Measurements from ENCODE around the gene HIP1.
"Not testable (repeated sequence)": the region's sequence is repeated elsewhere in the genome, so short reads cannot be mapped to it uniquely, and the experiment has no call there.

HIP1 gene

DNA sequence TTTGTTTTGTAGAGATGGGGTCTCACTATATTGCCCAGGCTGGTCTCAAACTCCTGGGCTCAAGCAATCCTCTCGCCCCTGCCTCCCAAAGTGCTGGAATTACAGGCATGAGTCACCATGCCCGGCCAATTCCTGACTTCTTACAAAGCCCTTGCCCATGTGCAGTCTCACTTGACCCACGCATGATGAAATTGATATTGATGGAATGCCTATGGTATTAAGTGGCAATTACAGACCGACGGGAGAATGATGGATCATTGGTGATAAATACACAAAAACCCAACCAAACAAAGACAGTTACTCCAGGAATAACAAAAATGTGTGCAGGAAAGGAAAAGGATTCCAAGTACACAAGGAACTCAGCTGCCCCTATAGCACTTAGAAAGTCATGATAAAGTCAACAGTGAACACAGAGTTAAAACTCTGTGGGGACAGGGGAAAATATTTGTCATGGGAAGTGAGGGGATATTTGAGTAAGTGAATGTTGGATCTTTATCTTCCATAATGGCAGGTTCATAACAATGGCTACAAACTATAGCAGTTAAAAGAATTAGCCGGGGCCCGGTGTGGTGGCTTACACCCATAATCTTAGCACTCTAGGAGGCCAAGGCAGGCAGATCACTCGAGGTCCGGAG is 21.6 kb downstream of the HIP1 start:
- no peak for DNase-seq (ENCODE audit: low read depth in 2 of 2)

DNA sequence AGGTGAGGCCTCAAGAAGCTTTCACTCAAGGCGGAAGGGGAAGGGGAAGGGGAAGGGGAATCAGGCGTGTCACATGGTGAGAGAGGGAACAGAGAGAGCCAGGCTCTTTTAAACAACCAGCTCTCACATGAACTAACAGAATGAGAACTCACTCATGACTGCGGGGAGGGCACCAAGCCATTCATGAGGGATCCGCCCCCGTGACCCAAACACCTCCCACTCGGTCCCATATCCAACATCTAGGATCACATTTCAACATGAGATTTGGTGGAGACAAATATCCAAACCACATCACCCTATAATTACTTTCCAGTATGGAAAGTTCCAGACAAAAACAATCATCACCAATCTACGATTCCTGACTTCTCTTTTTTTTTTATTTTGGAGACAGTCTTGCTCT is 22.9 kb downstream of the HIP1 start:
- no peak for DNase-seq (ENCODE audit: low read depth in 2 of 2)

- no peak for DNase-seq (ENCODE audit: low read depth in 2 of 2)
Measured at GRCh38 chr7:75712517-75713361, 26.0 kb downstream of the HIP1 start.

GRCh38 chr7:75711656-75712514 is 26.9 kb downstream of the HIP1 start:
- no peak for DNase-seq (ENCODE audit: low read depth in 2 of 2)

DNA sequence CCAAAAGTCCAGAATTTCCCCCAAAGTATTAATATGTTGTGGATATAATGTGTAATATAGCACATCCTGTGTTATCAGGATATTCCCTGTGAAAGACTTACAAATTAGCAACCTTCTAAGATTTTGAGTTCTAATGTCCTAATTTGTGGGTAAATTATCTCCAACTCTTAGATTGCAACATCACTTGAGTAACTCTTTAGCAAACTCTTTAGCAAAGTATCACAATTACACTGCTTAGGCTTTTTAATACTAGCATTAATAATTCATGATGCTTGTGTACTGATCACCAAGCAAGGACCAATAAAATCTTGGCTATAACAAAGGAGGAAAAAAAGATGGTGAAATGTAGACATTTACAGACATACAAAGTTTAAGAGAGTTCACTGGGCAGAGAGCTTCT is 27.7 kb downstream of the HIP1 start:
- DNase-seq (ENCODE audit: low read depth in 2 of 2), result no peak

GRCh38 chr7:75704928-75705327 is 33.8 kb downstream of the HIP1 start:
- no peak for DNase-seq (ENCODE audit: low read depth in 2 of 2)

- DNase-seq (ENCODE audit: low read depth in 2 of 2), result no peak
Measured at GRCh38 chr7:75702515-75702914, 36.2 kb downstream of the HIP1 start.

GRCh38 chr7:75699993-75700392 is 38.7 kb downstream of the HIP1 start:
- DNase-seq (ENCODE audit: low read depth in 2 of 2), result no peak

DNA sequence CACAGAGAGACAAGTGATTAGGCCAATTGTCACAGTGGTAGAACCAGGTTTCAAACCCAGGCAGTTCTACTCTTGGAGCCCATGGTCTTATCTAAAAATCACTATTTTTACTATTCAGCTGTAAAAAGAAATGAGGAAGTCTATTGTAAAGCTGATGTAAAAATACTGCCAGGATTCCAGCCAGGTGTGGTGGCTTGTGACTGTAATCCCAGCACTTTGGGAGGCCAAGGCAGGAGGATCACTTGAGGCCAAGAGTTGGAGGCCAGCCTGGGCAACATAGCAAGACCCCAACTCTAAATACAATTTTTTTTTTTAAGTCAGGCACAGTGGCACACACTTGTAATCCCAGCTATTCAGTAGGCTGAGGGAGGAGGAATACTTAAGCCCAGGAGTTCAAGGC is 40.4 kb downstream of the HIP1 start:
- DNase-seq (ENCODE audit: low read depth in 2 of 2), result no peak

GRCh38 chr7:75696263-75697037 is 42.3 kb downstream of the HIP1 start:
- DNase-seq (ENCODE audit: low read depth in 2 of 2), result no peak

DNA sequence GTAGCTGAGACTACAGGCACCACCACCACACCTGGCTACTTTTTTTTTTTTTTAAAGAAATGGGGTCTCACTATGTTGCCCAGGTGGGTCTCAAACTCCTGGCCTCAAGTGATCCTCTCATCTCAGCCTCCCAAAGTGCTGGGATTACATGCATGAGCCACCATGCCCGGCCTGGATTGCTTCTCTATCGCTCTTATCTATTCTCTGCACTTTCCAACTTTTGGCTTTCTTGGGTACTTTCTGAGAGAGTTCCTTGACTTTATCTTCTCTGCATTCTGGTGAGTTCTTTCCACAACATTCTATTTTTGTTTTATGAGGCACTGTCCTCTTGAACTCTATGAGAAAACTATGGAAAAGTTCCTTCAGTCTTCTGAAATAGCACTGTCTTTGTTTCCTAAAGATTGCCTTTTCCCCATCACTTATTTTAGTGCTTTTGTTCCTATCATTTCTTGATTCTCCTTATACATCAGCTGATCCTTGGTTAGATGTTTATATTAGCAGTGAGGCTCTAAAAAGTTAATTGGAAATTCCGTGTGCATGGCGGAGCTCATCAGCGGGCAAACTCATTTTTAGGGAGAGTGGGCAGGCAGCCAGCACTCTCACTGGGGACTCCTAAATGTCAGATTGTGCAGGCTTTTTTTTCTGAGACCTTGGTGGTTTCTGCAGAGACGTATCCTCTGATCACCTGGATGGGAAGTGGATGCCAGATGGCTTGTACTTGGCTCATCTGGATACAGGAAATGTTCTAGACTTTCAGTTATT is 43.9 kb downstream of the HIP1 start:
- no peak for DNase-seq (ENCODE audit: low read depth in 2 of 2)

DNA sequence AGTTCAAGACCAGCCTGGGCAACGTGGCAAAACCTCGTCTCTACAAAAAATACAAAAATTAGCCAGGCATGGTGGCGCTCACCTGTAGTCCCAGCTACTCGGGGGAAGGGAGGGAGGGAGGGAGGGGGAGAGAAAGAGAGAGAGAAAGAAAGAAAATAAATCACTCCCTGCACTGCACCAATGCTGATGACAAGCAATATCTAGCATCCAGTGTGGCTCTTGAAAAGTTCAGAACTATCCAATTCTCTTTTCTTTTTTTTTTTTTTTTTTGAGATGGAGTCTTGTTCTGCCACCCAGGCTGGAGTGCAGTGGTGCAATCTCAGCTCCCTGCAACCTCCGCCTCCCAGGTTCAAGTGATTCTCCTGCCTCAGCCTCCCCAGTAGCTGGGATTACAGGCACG is 45.1 kb downstream of the HIP1 start:
- not testable (repeated sequence) for DNase-seq (ENCODE audit: low read depth in 2 of 2)

DNA sequence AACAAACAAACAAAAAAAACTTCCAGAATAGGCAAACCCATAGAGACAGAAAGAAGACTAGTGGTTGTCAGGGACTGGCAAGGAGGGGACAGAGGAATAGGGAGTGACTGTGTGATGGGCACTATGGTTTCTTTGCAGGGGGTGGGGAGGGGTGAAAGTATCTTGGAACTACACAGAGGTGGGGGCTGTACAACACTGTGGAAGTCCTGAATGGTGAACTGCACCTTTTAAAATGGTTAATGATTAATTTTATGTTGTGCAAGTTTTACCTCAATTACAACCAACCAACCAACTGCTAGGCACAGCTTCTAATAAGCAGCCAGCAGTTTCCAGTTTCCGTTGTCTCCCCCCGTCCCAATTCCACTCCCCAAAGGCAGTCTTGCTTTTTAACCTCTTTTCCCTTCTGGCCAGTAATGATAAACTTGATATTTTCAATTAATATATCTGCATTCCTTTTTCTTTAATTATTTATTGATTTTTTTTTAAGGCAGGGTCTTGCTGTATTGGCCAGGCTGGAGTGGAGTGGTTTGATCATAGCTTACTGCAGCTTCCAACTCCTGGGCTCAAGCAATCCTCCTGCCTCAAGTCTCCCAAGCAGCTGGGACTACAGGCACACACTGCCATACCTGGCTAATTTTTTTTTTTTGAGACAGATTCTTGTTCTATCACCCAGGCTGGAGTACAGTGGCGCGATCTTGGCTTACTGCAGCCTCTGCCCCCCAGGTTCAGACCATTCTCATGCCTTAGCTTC is 46.8 kb downstream of the HIP1 start:
- DNase-seq (ENCODE audit: low read depth in 2 of 2), result no peak

DNA sequence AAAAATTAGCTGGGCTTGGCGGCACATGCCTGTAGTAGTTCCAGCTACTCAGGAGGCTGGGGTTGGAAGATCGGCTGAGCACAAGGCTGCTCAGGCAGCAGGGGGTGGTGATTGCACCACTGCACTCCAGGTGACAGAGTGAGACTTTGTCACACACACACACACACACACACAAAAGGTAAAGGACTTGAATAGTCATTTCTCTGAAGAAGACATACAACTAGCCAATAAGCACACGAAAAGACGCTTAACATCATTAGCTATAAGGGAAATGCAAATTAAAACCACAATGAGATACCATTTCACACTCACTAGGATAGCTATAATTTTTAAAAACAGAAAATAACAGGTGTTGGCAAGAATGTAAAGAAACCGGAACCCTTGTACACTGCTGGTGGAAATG is 48.6 kb downstream of the HIP1 start:
- no peak for DNase-seq (ENCODE audit: low read depth in 2 of 2)

GRCh38 chr7:75689246-75690099 is 49.3 kb downstream of the HIP1 start:
- DNase-seq (ENCODE audit: low read depth in 2 of 2), result no peak

DNA sequence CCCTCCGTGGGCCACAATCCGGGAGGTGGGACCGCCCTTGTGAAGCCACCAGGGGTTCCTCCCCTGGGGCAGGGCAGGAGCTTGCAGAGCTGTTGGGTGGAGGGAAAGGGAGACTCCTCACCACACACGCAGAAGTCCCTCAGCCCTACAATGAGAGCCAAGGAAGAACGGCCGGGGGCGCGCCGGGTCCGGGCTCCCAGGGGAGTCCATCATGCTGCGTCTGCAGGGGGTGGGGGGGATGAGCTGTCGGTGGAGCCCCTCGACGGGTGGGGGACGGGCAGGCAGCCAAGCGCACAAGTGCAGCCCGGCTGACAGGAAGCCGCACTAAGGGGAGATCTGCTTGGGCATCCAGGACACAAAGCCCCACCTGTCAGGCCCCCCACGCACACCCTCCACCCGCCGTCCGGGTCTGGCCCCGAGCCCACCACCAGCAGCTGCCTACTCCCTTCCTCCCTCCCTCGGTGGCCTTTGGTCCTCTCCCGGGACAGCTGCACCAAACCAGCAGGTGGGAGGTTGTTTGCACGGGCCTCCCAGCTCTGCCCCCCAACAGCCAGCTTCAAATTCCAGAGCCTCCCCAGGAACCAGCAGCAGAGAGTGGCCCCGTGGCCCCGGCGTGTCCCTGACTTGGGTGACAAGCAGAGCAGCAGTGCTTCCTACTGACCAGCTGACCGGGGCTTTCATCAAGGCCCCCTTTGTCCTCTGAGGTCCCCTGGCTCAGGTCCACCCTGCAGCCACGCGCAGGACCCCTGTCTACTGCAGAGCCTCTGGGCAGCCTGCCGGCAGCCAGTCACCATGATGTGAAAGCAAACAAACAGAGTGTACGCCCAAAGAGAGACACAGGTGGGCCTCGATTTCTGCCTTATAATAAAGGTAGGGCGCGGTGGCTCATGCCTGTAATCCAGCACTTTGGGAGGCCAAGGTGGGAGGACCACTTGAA is 50.3 kb downstream of the HIP1 start:
- DNase-seq (ENCODE audit: low read depth in 2 of 2), result no peak

GRCh38 chr7:75687246-75688088 is 51.3 kb downstream of the HIP1 start:
- DNase-seq (ENCODE audit: low read depth in 2 of 2), result no peak

Measured in stimulated activated CD4-positive, alpha-beta T cell treated with anti-CD3 and anti-CD28 coated beads, Interleukin-1b, Interleukin-23, amount 100 ng/mL, for 1 hour (primary cell).